Vagina (tissue), 2 donors: Measurements from ENCODE around the gene LTB4R. TPM values are rescaled to one million over a fixed set of nuclear protein-coding genes. Genes with fewer than 3 reads are reported as not detected.

Source experiments
- DNase-seq, 2 donors: peaks; one replicate each; pipeline ENCODE4 v3.0.0-alpha.2; 2017; ENCODE audit errors: extremely low spot score in 2 of 2
- H3K27ac ChIP-seq: fragments of 200-600 bp; sonication (generic); one replicate; pipeline ENCODE4 v1.5.1; 2019
- H3K27me3 ChIP-seq: fragments of 200-600 bp; sonication (generic); one replicate; pipeline ENCODE4 v1.5.1; 2019
- H3K36me3 ChIP-seq, 2 donors: fragments of 200-600 bp; sonication (generic); one replicate each; pipeline ENCODE4 v1.5.1; 2017 to 2019
- H3K4me1 ChIP-seq: fragments of 200-600 bp; sonication (generic); one replicate; pipeline ENCODE4 v1.5.1; 2019
- H3K4me3 ChIP-seq, 2 donors: fragments of 200-600 bp; sonication (generic); 1 replicate in 1 of 2; 2 replicates in 1 of 2; pipeline ENCODE4 v1.5.1; 2016 to 2019
- H3K9me3 ChIP-seq: fragments of 200-600 bp; sonication (generic); one replicate; pipeline ENCODE4 v1.5.1; 2019
- POLR2A ChIP-seq, 2 donors: fragments of 450-650 bp; IDR thresholded peaks; one replicate each; pipeline ENCODE4 v1.6.1; 2017; ENCODE audit warnings: antibody characterized with exemption in 2 of 2, mild to moderate bottlenecking in 2 of 2, moderate library complexity in 2 of 2
- POLR2AphosphoS5 ChIP-seq, 2 donors: sonication (generic); formaldehyde crosslinking; IDR thresholded peaks; one replicate each; pipeline ENCODE4 v1.9.0; 2017; ENCODE audit warnings: antibody characterized with exemption in 2 of 2, mild to moderate bottlenecking in 2 of 2, low read depth in 1 of 2; ENCODE audit not compliant: insufficient read depth in 1 of 2
- intact Hi-C: fragments of 100-400 bp; cut with DNase I; formaldehyde crosslinking; loops from one replicate; pipeline ENCODE4 v1.15.1; 2023
- total RNA-seq: library from RNA; depleted of rRNA; stranded (reverse); fragments of >200 nt; gene quantifications from one replicate; pipeline ENCODE4 v1.2.3, GENCODE V29; 2016
- TF ChIP-seq, protein P1 (sequence below), 3 experiments: fragments of 450-650 bp in 2 of 3; fragments of 200-600 bp in 1 of 3; sonication (generic) in 1 of 3; IDR thresholded peaks; one replicate each; pipeline ENCODE4 v1.5.1; 2017 to 2019; ENCODE audit warnings: antibody characterized with exemption in 3 of 3, mild to moderate bottlenecking in 2 of 3, moderate library complexity in 2 of 3

The LTB4R gene
- total RNA-seq, 1 donor from 2014 or later, result 35.1 TPM

DNA sequence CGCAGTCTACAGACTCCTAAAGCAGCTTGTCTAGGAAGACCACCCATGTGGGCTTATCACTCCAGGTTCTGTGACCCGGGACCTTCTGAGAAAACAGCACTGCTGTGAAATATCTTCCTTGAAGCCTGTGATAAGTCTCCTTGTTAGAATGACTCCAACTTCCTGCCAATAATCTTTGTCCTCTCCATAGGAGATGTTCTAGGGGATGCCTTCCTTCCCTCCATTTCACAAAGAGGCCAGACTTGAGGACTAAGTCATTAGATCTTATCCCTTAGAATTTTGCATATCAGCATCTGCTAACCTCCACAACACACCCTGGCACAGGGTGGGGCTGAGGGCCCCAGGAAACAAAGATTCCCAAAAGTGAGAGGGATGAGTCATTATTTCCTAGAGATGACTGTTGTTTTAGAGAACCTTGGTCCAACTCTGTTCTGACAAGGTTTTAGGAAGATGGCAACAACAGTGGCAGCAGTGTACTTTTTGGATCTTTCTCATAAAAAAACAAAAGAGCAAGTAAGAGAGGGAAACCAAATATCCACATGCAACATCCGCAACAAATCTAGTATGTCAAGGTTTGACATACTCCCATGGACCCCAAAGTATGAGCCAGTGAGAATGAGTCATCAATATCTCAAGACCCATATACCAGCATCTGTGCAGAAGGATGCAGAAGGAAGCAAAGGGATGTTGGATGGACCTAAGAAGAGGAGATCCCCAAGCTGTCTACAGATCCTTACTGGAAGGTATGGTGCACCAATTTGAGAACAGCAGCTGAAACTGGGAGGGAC is 6.0 kb downstream of the LTB4R start:
- TF ChIP-seq POLR2AphosphoS5 (IDR thresholded peaks at IDR 0.05; ENCODE audit: insufficient read depth in 1 of 2, low read depth in 1 of 2), result no peak
- TF ChIP-seq POLR2A (IDR thresholded peaks at IDR 0.05), result no peak
- TF ChIP-seq, protein P1, sequence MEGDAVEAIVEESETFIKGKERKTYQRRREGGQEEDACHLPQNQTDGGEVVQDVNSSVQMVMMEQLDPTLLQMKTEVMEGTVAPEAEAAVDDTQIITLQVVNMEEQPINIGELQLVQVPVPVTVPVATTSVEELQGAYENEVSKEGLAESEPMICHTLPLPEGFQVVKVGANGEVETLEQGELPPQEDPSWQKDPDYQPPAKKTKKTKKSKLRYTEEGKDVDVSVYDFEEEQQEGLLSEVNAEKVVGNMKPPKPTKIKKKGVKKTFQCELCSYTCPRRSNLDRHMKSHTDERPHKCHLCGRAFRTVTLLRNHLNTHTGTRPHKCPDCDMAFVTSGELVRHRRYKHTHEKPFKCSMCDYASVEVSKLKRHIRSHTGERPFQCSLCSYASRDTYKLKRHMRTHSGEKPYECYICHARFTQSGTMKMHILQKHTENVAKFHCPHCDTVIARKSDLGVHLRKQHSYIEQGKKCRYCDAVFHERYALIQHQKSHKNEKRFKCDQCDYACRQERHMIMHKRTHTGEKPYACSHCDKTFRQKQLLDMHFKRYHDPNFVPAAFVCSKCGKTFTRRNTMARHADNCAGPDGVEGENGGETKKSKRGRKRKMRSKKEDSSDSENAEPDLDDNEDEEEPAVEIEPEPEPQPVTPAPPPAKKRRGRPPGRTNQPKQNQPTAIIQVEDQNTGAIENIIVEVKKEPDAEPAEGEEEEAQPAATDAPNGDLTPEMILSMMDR (IDR thresholded peaks at IDR 0.05), result no peak
- H3K4me1 ChIP-seq, result peaks cover 46% of the 10 kb centered on the region
- H3K36me3 ChIP-seq, result no peaks in the 10 kb centered on the region
- DNase-seq, result no peak
- no peaks in the 10 kb centered on the region for H3K27me3 ChIP-seq
- intact Hi-C loops, result no loop called here
- H3K9me3 ChIP-seq, result no peaks in the 10 kb centered on the region
- H3K27ac ChIP-seq, result peak overlapping the region; percentile 87
- no peak overlapping the region for H3K4me3 ChIP-seq

DNA sequence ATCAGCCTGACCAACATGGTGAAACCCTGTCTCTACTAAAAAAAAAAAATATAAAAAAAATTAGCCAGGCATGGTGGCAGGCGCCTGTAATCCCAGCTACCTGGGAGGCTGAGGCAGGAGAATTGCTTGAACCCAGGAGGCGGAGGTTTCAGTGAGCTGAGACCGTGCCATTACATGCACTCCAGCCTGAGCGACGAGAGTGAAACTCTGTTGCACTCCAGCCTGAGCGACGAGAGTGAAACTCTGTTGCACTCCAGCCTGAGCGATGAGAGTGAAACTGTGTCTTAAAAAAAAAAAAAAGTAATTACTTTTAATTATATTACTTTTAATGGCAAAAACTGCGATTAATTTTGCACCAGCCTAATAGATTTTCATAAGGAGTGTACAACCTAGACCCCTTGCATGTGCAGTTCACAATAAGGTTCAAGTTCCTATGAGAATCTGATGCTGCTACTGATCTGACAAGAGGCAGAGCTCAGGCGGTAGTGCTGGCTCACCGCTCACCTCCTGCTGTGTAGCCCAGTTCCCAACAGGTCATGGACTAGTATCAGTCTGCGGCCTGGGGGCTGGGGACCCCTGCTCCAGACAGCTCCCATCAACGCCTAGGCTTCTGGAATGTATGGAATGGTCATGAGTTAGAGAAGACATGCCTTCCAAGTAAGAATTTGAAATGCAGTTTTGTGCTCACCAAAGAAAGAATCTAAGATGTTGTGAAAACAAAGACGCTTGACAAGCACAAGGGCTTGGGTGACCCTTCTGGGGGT is 10.1 kb downstream of the LTB4R start:
- Histone ChIP-seq H3K27ac (no peak overlapping the region), H3K27me3 (no peaks in the 10 kb centered on the region), H3K4me3 (no peak overlapping the region), H3K9me3 (no peaks in the 10 kb centered on the region), H3K4me1 (peaks cover 7% of the 10 kb centered on the region), H3K36me3 (no peaks in the 10 kb centered on the region)
- intact Hi-C loops, result no loop called here
- DNase-seq, result no peak
- TF ChIP-seq POLR2AphosphoS5 (IDR thresholded peaks at IDR 0.05; ENCODE audit: insufficient read depth in 1 of 2, low read depth in 1 of 2) (no peak), POLR2A (IDR thresholded peaks at IDR 0.05) (no peak)
- TF ChIP-seq, protein P1 (IDR thresholded peaks at IDR 0.05), result no peak

DNA sequence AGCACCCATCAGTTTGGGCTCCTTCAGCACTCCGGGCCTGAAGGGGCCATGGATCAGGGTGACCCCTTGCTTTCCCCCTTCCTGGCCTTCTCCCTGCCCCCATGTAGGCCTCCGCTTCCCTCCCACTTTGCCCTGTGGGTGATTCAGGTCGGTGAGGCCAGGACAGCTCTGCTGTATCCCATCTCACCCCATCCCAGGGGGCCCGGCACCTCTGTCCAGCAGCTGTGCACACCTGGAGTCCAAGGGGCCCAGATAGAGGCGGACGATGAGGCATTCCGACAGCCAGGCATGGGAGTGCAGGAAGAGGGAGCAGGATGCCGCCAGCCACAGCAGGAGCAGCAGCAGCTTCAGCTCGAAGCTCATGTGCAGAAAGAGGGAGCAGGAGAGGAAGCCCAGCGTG is 11.4 kb downstream of the LTB4R start:
- no peak overlapping the region for H3K27ac ChIP-seq
- H3K27me3 ChIP-seq, result no peaks in the 10 kb centered on the region

DNA sequence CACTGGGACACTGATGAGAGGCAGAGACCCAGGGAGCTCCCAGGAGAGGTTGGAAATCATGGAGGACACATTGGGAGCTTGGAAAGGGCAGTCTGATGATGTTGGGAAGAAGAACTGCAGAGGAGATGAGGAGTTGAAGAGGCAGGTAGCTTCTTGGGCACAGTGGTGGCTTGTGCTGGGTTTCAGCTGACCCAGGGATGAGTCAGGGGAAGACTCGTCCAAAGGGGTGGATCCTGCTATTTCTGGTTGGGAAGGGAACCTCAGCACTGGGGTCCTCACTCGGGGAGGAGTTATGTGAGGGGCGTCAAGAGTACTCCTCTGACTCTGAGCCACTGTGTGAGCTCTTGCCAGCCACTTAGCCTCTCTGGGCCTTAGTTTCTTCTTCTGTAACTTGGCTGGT is 12.0 kb downstream of the LTB4R start:
- DNase-seq, result no peak
- no peaks in the 10 kb centered on the region for H3K4me1 ChIP-seq
- no peaks in the 10 kb centered on the region for H3K9me3 ChIP-seq
- no peak overlapping the region for H3K27ac ChIP-seq
- intact Hi-C loops, result no loop called here
- no peaks in the 10 kb centered on the region for H3K27me3 ChIP-seq
- no peak for TF ChIP-seq POLR2AphosphoS5 (IDR thresholded peaks at IDR 0.05; ENCODE audit: insufficient read depth in 1 of 2, low read depth in 1 of 2)
- TF ChIP-seq, protein P1 (IDR thresholded peaks at IDR 0.05), result no peak
- TF ChIP-seq POLR2A (IDR thresholded peaks at IDR 0.05), result no peak
- no peak overlapping the region for H3K4me3 ChIP-seq
- no peaks in the 10 kb centered on the region for H3K36me3 ChIP-seq

More for the DNA sequence above, 11.4 kb downstream of the LTB4R start:
- Histone ChIP-seq H3K4me3 (no peak overlapping the region), H3K9me3 (no peaks in the 10 kb centered on the region), H3K4me1 (no peaks in the 10 kb centered on the region), H3K36me3 (no peaks in the 10 kb centered on the region)
- no peak for DNase-seq
- intact Hi-C loops, result no loop called here
- TF ChIP-seq, protein P1 (IDR thresholded peaks at IDR 0.05), result no peak
- TF ChIP-seq POLR2AphosphoS5 (IDR thresholded peaks at IDR 0.05; ENCODE audit: insufficient read depth in 1 of 2, low read depth in 1 of 2) (no peak), POLR2A (IDR thresholded peaks at IDR 0.05) (no peak)

DNA sequence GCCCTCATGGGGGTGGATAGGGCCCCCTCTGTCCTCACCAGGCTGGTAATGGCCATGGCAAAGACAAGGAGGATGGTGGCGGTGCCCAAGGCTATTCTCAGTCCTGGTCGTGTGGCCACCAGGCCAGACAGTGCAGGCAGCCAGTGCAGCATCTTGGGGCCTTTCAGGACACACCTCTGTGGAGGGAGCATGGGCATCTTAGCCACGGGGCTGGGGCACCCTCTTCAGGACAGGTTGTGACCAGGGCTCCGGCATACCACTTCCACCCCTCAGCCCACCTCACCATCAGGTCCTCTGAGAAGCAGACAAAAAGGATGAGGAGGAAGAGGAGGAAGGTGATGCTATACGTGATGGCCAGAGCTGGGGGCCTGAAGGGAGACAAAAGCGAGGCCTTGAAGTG is 12.7 kb downstream of the LTB4R start:
- Histone ChIP-seq H3K4me1 (no peaks in the 10 kb centered on the region), H3K27ac (no peak overlapping the region), H3K27me3 (no peaks in the 10 kb centered on the region), H3K36me3 (no peaks in the 10 kb centered on the region), H3K4me3 (no peak overlapping the region), H3K9me3 (no peaks in the 10 kb centered on the region)
- no peak for DNase-seq
- no peak for TF ChIP-seq POLR2AphosphoS5 (IDR thresholded peaks at IDR 0.05; ENCODE audit: insufficient read depth in 1 of 2, low read depth in 1 of 2)
- TF ChIP-seq, protein P1 (IDR thresholded peaks at IDR 0.05), result no peak
- TF ChIP-seq POLR2A (IDR thresholded peaks at IDR 0.05), result no peak
- intact Hi-C loops, result no loop called here
